Colonic mucosa (tissue), 4 donors: ENCODE measurements around the gene ALDH3A2. TPM values are rescaled to one million over a fixed set of nuclear protein-coding genes. Genes with fewer than 3 reads are reported as not detected.
A peak's percentile ranks its signal among the peaks of the same experiment; 100 is the strongest.

ENCODE experiments used
- DNase-seq: peaks from one replicate; pipeline ENCODE4 v3.0.0-alpha.2; 2020
- H3K27ac ChIP-seq: fragments of 200-600 bp; one replicate; pipeline ENCODE4 v1.8.0; 2021
- H3K27me3 ChIP-seq: fragments of 200-600 bp; one replicate; pipeline ENCODE4 v1.8.0; 2021
- H3K36me3 ChIP-seq: fragments of 200-600 bp; one replicate; pipeline ENCODE4 v1.8.0; 2021
- H3K4me1 ChIP-seq: fragments of 200-600 bp; one replicate; pipeline ENCODE4 v1.8.0; 2021; ENCODE audit warnings: mild to moderate bottlenecking
- H3K4me3 ChIP-seq: fragments of 200-600 bp; one replicate; pipeline ENCODE4 v1.8.0; 2021
- H3K9ac ChIP-seq, 2 donors: one replicate each; pipeline ENCODE4 v1.7.0; 2013; ENCODE audit warnings: control low read depth in 2 of 2, low read depth in 2 of 2, low read length in 2 of 2
- H3K9me3 ChIP-seq: fragments of 200-600 bp; one replicate; pipeline ENCODE4 v1.8.0; 2021
- intact Hi-C: fragments of 100-400 bp; cut with DNase I; formaldehyde crosslinking; loops from one replicate; pipeline ENCODE4 v1.14.1; 2022
- total RNA-seq, 2 donors: library from RNA; stranded (reverse); fragmentation: NEBNext Ultra II Directional in 1 of 2; extraction: Animal tissue kit (Norgen Biotek cat#: 25700) in 1 of 2; gene quantifications; one replicate each; pipeline ENCODE4 v1.2.1, GENCODE V29; 2021
- TF ChIP-seq, protein P1 (sequence below): fragments of 200-600 bp; IDR thresholded peaks from one replicate; pipeline ENCODE4 v1.8.0; 2022; ENCODE audit warnings: antibody characterized with exemption, mild to moderate bottlenecking
- donor health status: healthy.
- donor health status: DM: no; HTN: no; CAD: no.
- donor health status: DM: no; HTN: no; CAD: no.

The ALDH3A2 gene
- total RNA-seq, 2 donors from 2014 or later = 115 to 144 TPM

DNA sequence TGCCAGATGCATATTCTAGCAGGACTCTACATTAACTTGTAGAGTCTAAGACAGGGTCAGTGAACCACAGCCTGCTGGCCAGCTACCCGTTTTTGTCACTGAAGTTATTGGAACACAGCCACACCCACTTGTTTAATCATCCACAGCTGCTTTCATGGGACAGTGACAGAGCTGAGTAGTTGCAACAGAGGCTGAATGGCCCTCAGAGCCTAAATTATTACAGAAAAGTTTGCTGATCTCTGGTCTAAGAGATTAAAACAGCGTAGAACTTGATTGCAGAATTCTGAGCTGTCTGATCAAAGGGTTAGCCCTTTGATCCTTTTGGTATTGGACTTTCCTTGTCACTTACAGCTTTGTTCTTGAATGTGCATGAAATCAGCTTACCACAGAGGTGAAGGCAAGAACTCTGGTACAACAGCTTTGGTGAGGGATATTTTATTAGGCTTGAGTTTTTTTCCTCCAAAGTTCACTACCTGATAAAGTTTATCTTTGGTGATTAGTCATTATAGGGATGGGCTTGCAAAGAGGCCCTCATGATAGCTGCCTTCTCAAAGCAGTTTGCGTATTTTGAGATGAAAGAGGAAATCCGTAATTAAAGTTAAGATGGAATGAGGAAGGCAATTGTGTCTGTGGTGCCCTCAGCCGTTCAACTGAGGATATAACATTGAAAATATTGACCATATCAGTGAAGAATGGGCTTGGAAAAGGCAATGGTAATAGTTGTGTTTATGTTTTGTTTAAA is 23.6 kb downstream of the ALDH3A2 start:
- Histone ChIP-seq H3K27ac (peak overlapping the region; percentile 66), H3K9me3 (no peaks in the 10 kb centered on the region), H3K4me1 (no peaks in the 10 kb centered on the region), H3K4me3 (no peak overlapping the region), H3K9ac (no peak overlapping the region), H3K36me3 (no peaks in the 10 kb centered on the region), H3K27me3 (no peaks in the 10 kb centered on the region)
- intact Hi-C loops = loop anchor here (10.0 kb wide), 1 partner anchor 73 kb away; the partner anchor contains the start of gene ALDH3A1
- TF ChIP-seq, protein P1, sequence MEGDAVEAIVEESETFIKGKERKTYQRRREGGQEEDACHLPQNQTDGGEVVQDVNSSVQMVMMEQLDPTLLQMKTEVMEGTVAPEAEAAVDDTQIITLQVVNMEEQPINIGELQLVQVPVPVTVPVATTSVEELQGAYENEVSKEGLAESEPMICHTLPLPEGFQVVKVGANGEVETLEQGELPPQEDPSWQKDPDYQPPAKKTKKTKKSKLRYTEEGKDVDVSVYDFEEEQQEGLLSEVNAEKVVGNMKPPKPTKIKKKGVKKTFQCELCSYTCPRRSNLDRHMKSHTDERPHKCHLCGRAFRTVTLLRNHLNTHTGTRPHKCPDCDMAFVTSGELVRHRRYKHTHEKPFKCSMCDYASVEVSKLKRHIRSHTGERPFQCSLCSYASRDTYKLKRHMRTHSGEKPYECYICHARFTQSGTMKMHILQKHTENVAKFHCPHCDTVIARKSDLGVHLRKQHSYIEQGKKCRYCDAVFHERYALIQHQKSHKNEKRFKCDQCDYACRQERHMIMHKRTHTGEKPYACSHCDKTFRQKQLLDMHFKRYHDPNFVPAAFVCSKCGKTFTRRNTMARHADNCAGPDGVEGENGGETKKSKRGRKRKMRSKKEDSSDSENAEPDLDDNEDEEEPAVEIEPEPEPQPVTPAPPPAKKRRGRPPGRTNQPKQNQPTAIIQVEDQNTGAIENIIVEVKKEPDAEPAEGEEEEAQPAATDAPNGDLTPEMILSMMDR = no peak
- peak; percentile 62 for DNase-seq

DNA sequence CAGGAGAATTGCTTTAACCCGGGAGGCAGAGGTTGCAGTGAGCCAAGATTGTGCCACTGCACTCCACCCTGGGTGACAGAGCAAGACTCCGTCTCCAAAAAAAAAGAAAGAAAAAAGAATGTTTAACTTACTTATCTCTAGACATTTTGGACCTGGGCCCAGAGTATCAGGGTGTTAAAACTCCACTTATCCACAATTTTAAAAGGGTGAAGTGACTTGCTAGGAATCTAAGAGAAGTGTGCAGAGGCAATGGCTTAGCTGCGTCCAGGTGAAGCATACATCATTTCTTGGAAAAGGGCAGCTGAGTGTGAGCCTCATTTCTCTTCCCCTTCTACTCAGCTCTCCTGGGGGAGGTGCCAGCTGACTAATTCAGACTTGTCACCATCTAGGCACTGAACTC is 25.1 kb downstream of the ALDH3A2 start:
- TF ChIP-seq, protein P1 = no peak
- intact Hi-C loops = loop anchor here (10.0 kb wide), 1 partner anchor 71 kb away; the partner anchor contains the start of gene ALDH3A1
- no peak for DNase-seq
- Histone ChIP-seq H3K36me3 (no peaks in the 10 kb centered on the region), H3K4me3 (no peak overlapping the region), H3K9me3 (no peaks in the 10 kb centered on the region), H3K4me1 (no peaks in the 10 kb centered on the region), H3K9ac (no peak overlapping the region), H3K27me3 (no peaks in the 10 kb centered on the region), H3K27ac (no peak overlapping the region)

DNA sequence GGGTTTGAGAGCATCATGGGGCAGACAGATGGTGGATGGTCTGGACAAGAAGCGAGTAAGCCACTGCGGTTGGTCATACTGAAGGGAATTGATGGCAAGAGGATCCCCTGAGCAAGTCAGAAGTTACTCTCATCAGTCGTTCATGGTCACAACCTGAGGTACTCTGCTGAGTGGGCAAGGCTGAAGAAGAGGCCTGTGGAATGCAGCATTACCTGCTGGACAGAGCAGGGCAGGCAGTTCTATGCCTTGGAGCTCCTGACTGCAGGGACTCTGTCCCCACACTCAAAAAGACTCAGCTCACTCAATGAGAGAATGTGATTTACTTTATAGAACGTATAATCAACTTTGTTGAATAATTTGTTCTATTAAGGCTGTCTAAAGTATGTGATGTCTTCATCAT is 28.3 kb downstream of the ALDH3A2 start:
- Histone ChIP-seq H3K4me3 (no peak overlapping the region), H3K27ac (no peak overlapping the region), H3K9ac (no peak overlapping the region), H3K9me3 (no peaks in the 10 kb centered on the region), H3K4me1 (no peaks in the 10 kb centered on the region), H3K36me3 (no peaks in the 10 kb centered on the region), H3K27me3 (no peaks in the 10 kb centered on the region)
- no peak for DNase-seq
- TF ChIP-seq, protein P1 = no peak
- intact Hi-C loops = loop anchor here (10.0 kb wide), 1 partner anchor 68 kb away; the partner anchor contains the start of gene ALDH3A1

DNA sequence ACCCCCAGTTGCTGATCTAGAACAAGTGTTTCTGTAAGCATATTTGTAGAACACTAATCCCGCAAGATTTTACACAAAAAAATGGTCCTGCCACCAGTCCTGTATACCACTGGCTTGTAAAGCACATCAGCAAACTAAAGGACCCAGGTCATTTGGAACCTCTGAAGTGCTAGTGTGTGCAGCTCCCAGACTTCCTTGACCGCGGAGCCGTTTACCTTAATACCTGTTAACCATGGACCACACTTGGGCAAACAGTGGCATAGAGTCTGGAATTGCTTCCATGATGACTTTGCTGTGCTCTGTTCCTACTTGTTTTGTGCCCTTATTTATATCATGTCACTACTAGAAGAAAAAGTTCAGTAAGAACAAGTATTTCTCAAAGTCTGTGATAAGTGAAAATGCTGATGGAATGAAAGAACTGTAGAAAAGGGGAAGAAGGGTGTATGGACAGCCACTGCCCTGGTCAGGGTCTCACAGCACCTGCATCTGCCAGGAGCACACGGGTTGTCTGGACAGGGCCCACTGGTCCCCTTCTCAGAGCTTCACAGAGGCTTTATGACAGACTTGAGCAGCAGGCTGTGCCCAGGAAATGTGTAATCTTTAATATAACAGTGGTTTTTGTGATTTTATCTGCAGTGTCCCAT is 29.3 kb downstream of the ALDH3A2 start:
- TF ChIP-seq, protein P1 = no peak

DNA sequence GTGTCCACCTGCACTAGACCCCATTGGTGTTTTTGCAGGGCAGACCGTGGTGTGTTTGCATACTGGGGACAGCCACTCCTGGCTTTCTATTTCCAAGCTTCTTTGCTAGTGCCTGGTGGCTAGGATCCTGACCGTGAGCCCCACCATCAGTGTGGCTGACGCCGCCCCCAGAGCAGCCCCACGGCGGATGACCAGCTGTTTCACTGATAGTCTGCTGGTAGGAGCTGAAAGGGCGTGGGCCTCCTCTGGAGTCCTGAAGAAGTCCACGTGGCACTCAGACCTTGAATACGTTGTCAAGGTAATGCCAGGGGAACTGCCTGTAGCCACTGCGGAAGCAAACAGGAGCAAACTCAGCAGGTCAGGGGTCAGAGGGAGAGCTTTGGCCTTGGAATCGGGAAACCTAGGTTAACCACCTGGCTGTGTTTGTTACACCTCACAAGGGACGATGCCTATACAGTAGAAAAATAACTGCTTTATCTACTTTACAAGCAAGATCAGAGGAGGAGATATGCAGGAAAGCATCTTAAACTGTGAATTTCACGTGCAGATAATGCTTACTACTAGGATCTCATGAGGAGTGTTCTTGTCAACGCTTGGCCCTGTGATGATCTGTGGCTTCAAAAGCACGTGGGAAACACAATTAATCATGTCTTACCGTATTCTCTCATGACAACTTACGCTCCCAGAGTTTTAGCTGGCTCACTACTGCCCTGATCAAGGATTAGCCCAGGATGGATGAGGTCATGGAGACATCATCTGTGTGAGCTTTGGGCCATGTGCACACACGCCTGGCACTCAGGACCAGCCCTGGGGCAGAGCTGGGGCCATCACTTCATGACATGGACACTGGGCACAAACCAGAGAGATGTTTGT is 30.3 kb downstream of the ALDH3A2 start:
- intact Hi-C loops = loop anchor here (10.0 kb wide), 1 partner anchor 66 kb away; the partner anchor contains the start of gene ALDH3A1
- no peak overlapping the region for H3K4me3 ChIP-seq
- H3K4me1 ChIP-seq = no peaks in the 10 kb centered on the region
- TF ChIP-seq, protein P1 = no peak
- H3K27me3 ChIP-seq = no peaks in the 10 kb centered on the region
- no peak for DNase-seq
- no peaks in the 10 kb centered on the region for H3K36me3 ChIP-seq
- H3K27ac ChIP-seq = no peak overlapping the region
- no peaks in the 10 kb centered on the region for H3K9me3 ChIP-seq
- H3K9ac ChIP-seq = no peak overlapping the region

More for the DNA sequence above, 29.3 kb downstream of the ALDH3A2 start:
- no peak for DNase-seq
- Histone ChIP-seq H3K27ac (no peak overlapping the region), H3K4me1 (no peaks in the 10 kb centered on the region), H3K36me3 (no peaks in the 10 kb centered on the region), H3K4me3 (no peak overlapping the region), H3K9me3 (no peaks in the 10 kb centered on the region), H3K27me3 (no peaks in the 10 kb centered on the region), H3K9ac (no peak overlapping the region)
- intact Hi-C loops = loop anchor here (10.0 kb wide), 1 partner anchor 67 kb away; the partner anchor contains the start of gene ALDH3A1
